ENCODE results near the gene ZNF487.
"Not testable (repeated sequence)": the region's sequence is repeated elsewhere in the genome, so short reads cannot be mapped to it uniquely, and the experiment has no call there.

The ZNF487 gene

GRCh38 chr10:43421519-43421918 lies 15.4 kb upstream of the ZNF487 start:
- no peak overlapping the region for H3K4me3 ChIP-seq (ENCODE audit: low read depth, low read length)
- no peaks in the 10 kb centered on the region for H3K4me1 ChIP-seq (ENCODE audit: control insufficient read depth, insufficient read depth, low read length)
- H3K36me3 ChIP-seq (ENCODE audit: control insufficient read depth, insufficient read depth, low read length), result no peaks in the 10 kb centered on the region
- H3K27me3 ChIP-seq (ENCODE audit: control insufficient read depth, insufficient read depth, low read length), result peaks cover 9% of the 10 kb centered on the region
- H3K9me3 ChIP-seq (ENCODE audit: control insufficient read depth, insufficient read depth, low read length), result no peaks in the 10 kb centered on the region
- H3K9ac ChIP-seq (ENCODE audit: low read depth, low read length), result no peak overlapping the region

- not testable (repeated sequence) for H3K9me3 ChIP-seq (ENCODE audit: control insufficient read depth, insufficient read depth, low read length); H3K9ac ChIP-seq (ENCODE audit: low read depth, low read length); H3K27me3 ChIP-seq (ENCODE audit: control insufficient read depth, insufficient read depth, low read length); H3K4me3 ChIP-seq (ENCODE audit: low read depth, low read length); H3K4me1 ChIP-seq (ENCODE audit: control insufficient read depth, insufficient read depth, low read length); H3K36me3 ChIP-seq (ENCODE audit: control insufficient read depth, insufficient read depth, low read length)
Observed at GRCh38 chr10:43421944-43422343, 15.0 kb upstream of the ZNF487 start.

- Histone ChIP-seq H3K4me1 (ENCODE audit: control insufficient read depth, insufficient read depth, low read length) (no peaks in the 10 kb centered on the region), H3K36me3 (ENCODE audit: control insufficient read depth, insufficient read depth, low read length) (no peaks in the 10 kb centered on the region), H3K9me3 (ENCODE audit: control insufficient read depth, insufficient read depth, low read length) (no peaks in the 10 kb centered on the region)
Observed at GRCh38 chr10:43424416-43424815, 12.5 kb upstream of the ZNF487 start.

GRCh38 chr10:43426476-43426875 lies 10.4 kb upstream of the ZNF487 start:
- not testable (repeated sequence) for H3K9ac ChIP-seq (ENCODE audit: low read depth, low read length); H3K9me3 ChIP-seq (ENCODE audit: control insufficient read depth, insufficient read depth, low read length); H3K4me3 ChIP-seq (ENCODE audit: low read depth, low read length); H3K36me3 ChIP-seq (ENCODE audit: control insufficient read depth, insufficient read depth, low read length); H3K4me1 ChIP-seq (ENCODE audit: control insufficient read depth, insufficient read depth, low read length); H3K27me3 ChIP-seq (ENCODE audit: control insufficient read depth, insufficient read depth, low read length)

More at GRCh38 chr10:43424416-43424815, 12.5 kb upstream of the ZNF487 start:
- H3K4me3 ChIP-seq (ENCODE audit: low read depth, low read length), result no peak overlapping the region
- peaks cover 9% of the 10 kb centered on the region for H3K27me3 ChIP-seq (ENCODE audit: control insufficient read depth, insufficient read depth, low read length)
- H3K9ac ChIP-seq (ENCODE audit: low read depth, low read length), result no peak overlapping the region

GRCh38 chr10:43427166-43427825 lies 9.6 kb upstream of the ZNF487 start:
- H3K9ac ChIP-seq (ENCODE audit: low read depth, low read length), result no peak overlapping the region
- H3K4me3 ChIP-seq (ENCODE audit: low read depth, low read length), result no peak overlapping the region
- H3K36me3 ChIP-seq (ENCODE audit: control insufficient read depth, insufficient read depth, low read length), result no peaks in the 10 kb centered on the region
- no peaks in the 10 kb centered on the region for H3K9me3 ChIP-seq (ENCODE audit: control insufficient read depth, insufficient read depth, low read length)
- H3K4me1 ChIP-seq (ENCODE audit: control insufficient read depth, insufficient read depth, low read length), result no peaks in the 10 kb centered on the region
- H3K27me3 ChIP-seq (ENCODE audit: control insufficient read depth, insufficient read depth, low read length), result no peaks in the 10 kb centered on the region

- no peak overlapping the region for H3K9ac ChIP-seq (ENCODE audit: low read depth, low read length)
- no peaks in the 10 kb centered on the region for H3K36me3 ChIP-seq (ENCODE audit: control insufficient read depth, insufficient read depth, low read length)
- H3K4me3 ChIP-seq (ENCODE audit: low read depth, low read length), result no peak overlapping the region
- H3K4me1 ChIP-seq (ENCODE audit: control insufficient read depth, insufficient read depth, low read length), result no peaks in the 10 kb centered on the region
- no peaks in the 10 kb centered on the region for H3K9me3 ChIP-seq (ENCODE audit: control insufficient read depth, insufficient read depth, low read length)
- no peaks in the 10 kb centered on the region for H3K27me3 ChIP-seq (ENCODE audit: control insufficient read depth, insufficient read depth, low read length)
Observed at GRCh38 chr10:43430926-43431663, 5.8 kb upstream of the ZNF487 start.

GRCh38 chr10:43437141-43437870 lies 395 bp downstream of the ZNF487 start:
- Histone ChIP-seq H3K36me3 (ENCODE audit: control insufficient read depth, insufficient read depth, low read length) (no peaks in the 10 kb centered on the region), H3K27me3 (ENCODE audit: control insufficient read depth, insufficient read depth, low read length) (no peaks in the 10 kb centered on the region), H3K9ac (ENCODE audit: low read depth, low read length) (no peak overlapping the region), H3K4me1 (ENCODE audit: control insufficient read depth, insufficient read depth, low read length) (no peaks in the 10 kb centered on the region), H3K9me3 (ENCODE audit: control insufficient read depth, insufficient read depth, low read length) (no peaks in the 10 kb centered on the region), H3K4me3 (ENCODE audit: low read depth, low read length) (peak overlapping the region; percentile 76)

- Histone ChIP-seq H3K9ac (ENCODE audit: low read depth, low read length) (no peak overlapping the region), H3K4me1 (ENCODE audit: control insufficient read depth, insufficient read depth, low read length) (no peaks in the 10 kb centered on the region), H3K9me3 (ENCODE audit: control insufficient read depth, insufficient read depth, low read length) (no peaks in the 10 kb centered on the region), H3K27me3 (ENCODE audit: control insufficient read depth, insufficient read depth, low read length) (no peaks in the 10 kb centered on the region), H3K4me3 (ENCODE audit: low read depth, low read length) (no peak overlapping the region), H3K36me3 (ENCODE audit: control insufficient read depth, insufficient read depth, low read length) (no peaks in the 10 kb centered on the region)
Observed at GRCh38 chr10:43440463-43441134, 3.7 kb downstream of the ZNF487 start.

GRCh38 chr10:43444323-43444722 lies 7.4 kb downstream of the ZNF487 start:
- Histone ChIP-seq H3K9me3 (ENCODE audit: control insufficient read depth, insufficient read depth, low read length) (no peaks in the 10 kb centered on the region), H3K9ac (ENCODE audit: low read depth, low read length) (no peak overlapping the region), H3K4me3 (ENCODE audit: low read depth, low read length) (no peak overlapping the region), H3K4me1 (ENCODE audit: control insufficient read depth, insufficient read depth, low read length) (no peaks in the 10 kb centered on the region), H3K27me3 (ENCODE audit: control insufficient read depth, insufficient read depth, low read length) (no peaks in the 10 kb centered on the region), H3K36me3 (ENCODE audit: control insufficient read depth, insufficient read depth, low read length) (no peaks in the 10 kb centered on the region)

- H3K27me3 ChIP-seq (ENCODE audit: control insufficient read depth, insufficient read depth, low read length), result no peaks in the 10 kb centered on the region
- no peak overlapping the region for H3K4me3 ChIP-seq (ENCODE audit: low read depth, low read length)
- H3K9me3 ChIP-seq (ENCODE audit: control insufficient read depth, insufficient read depth, low read length), result no peaks in the 10 kb centered on the region
- no peaks in the 10 kb centered on the region for H3K4me1 ChIP-seq (ENCODE audit: control insufficient read depth, insufficient read depth, low read length)
- no peaks in the 10 kb centered on the region for H3K36me3 ChIP-seq (ENCODE audit: control insufficient read depth, insufficient read depth, low read length)
- H3K9ac ChIP-seq (ENCODE audit: low read depth, low read length), result no peak overlapping the region
Observed at GRCh38 chr10:43444897-43445466, 8.1 kb downstream of the ZNF487 start.

- not testable (repeated sequence) for H3K27me3 ChIP-seq (ENCODE audit: control insufficient read depth, insufficient read depth, low read length); H3K4me1 ChIP-seq (ENCODE audit: control insufficient read depth, insufficient read depth, low read length); H3K4me3 ChIP-seq (ENCODE audit: low read depth, low read length); H3K9ac ChIP-seq (ENCODE audit: low read depth, low read length); H3K9me3 ChIP-seq (ENCODE audit: control insufficient read depth, insufficient read depth, low read length); H3K36me3 ChIP-seq (ENCODE audit: control insufficient read depth, insufficient read depth, low read length)
Observed at GRCh38 chr10:43446219-43447017, 9.5 kb downstream of the ZNF487 start.

Measured in iPS-15b (cell line).